H9 (cell line): ENCODE measurements around the gene LNPEP. TPM values are rescaled to one million over a fixed set of nuclear protein-coding genes. Genes with fewer than 3 reads are reported as not detected.

ENCODE experiments used
- DNase-seq: peaks from one replicate; pipeline ENCODE4 v3.0.0-alpha.2; 2017
- H2AFZ ChIP-seq: one replicate; pipeline ENCODE4 v1.6.1; 2013; ENCODE audit warnings: mild to moderate bottlenecking, low read length, control low read depth, moderate library complexity
- H2AK5ac ChIP-seq: 2 replicates; pipeline ENCODE4 v1.6.1; 2013; ENCODE audit warnings: low read length, control low read depth, mixed read lengths; ENCODE audit not compliant: insufficient read length
- H2BK120ac ChIP-seq: one replicate; pipeline ENCODE4 v1.6.1; 2013; ENCODE audit warnings: low read depth, mild to moderate bottlenecking, low read length, control low read depth, inconsistent platforms; ENCODE audit not compliant: poor library complexity, severe bottlenecking
- H2BK12ac ChIP-seq: 2 replicates; pipeline ENCODE4 v1.6.1; 2013; ENCODE audit warnings: low read length, control low read depth, mixed read lengths, low read depth; ENCODE audit not compliant: insufficient read length
- H2BK15ac ChIP-seq: 2 replicates; pipeline ENCODE4 v1.6.1; 2013; ENCODE audit warnings: low read depth, low read length, control low read depth
- H2BK20ac ChIP-seq: one replicate; pipeline ENCODE4 v1.6.1; 2013; ENCODE audit warnings: low read depth, mild to moderate bottlenecking, low read length, control low read depth, inconsistent platforms; ENCODE audit not compliant: poor library complexity, severe bottlenecking
- H2BK5ac ChIP-seq: 2 replicates; pipeline ENCODE4 v1.6.1; 2013; ENCODE audit warnings: low read length, control low read depth, mixed read lengths; ENCODE audit not compliant: insufficient read length
- H3K14ac ChIP-seq: 2 replicates; pipeline ENCODE4 v1.6.1; 2013; ENCODE audit warnings: low read length, control low read depth; ENCODE audit not compliant: insufficient read depth
- H3K18ac ChIP-seq: 2 replicates; pipeline ENCODE4 v1.6.1; 2013; ENCODE audit warnings: low read depth, mild to moderate bottlenecking, mixed read lengths, low read length, control low read depth; ENCODE audit not compliant: insufficient read length
- H3K23ac ChIP-seq: 2 replicates; pipeline ENCODE4 v1.6.1; 2013; ENCODE audit warnings: low read length, control low read depth, mixed read lengths, low read depth; ENCODE audit not compliant: insufficient read length
- H3K23me2 ChIP-seq: 2 replicates; pipeline ENCODE4 v1.6.1; 2013; ENCODE audit warnings: low read depth, mild to moderate bottlenecking, mixed read lengths, low read length, control low read depth; ENCODE audit not compliant: insufficient read length, poor library complexity, severe bottlenecking
- H3K27ac ChIP-seq: 2 replicates; pipeline ENCODE4 v1.5.1; 2013; ENCODE audit warnings: low read length, control low read depth, mixed read lengths, low read depth; ENCODE audit not compliant: insufficient read length
- H3K27me3 ChIP-seq: 2 replicates; pipeline ENCODE4 v1.6.1; 2013; ENCODE audit warnings: low read length, control low read depth, inconsistent platforms; ENCODE audit not compliant: insufficient read depth
- H3K4ac ChIP-seq: 2 replicates; pipeline ENCODE4 v1.6.1; 2013; ENCODE audit warnings: low read depth, mild to moderate bottlenecking, control low read depth, inconsistent platforms, low read length, moderate library complexity
- H3K4me1 ChIP-seq: 2 replicates; pipeline ENCODE4 v1.6.1; 2013; ENCODE audit warnings: low read length, control low read depth, inconsistent platforms; ENCODE audit not compliant: insufficient read depth
- H3K4me2 ChIP-seq: 2 replicates; pipeline ENCODE4 v1.6.1; 2013; ENCODE audit warnings: low read length, control low read depth, mixed read lengths; ENCODE audit not compliant: insufficient read length, insufficient read depth
- H3K56ac ChIP-seq: 2 replicates; pipeline ENCODE4 v1.6.1; 2013; ENCODE audit warnings: low read depth, mild to moderate bottlenecking, mixed read lengths, low read length, control low read depth; ENCODE audit not compliant: insufficient read length
- H3K79me1 ChIP-seq: 2 replicates; pipeline ENCODE4 v1.6.1; 2013; ENCODE audit warnings: low read depth, mild to moderate bottlenecking, moderate library complexity, low read length, control low read depth, inconsistent platforms; ENCODE audit not compliant: insufficient read depth, poor library complexity, severe bottlenecking
- H3K79me2 ChIP-seq: 2 replicates; pipeline ENCODE4 v1.6.1; 2013; ENCODE audit warnings: low read length, control low read depth, inconsistent platforms; ENCODE audit not compliant: insufficient read depth
- H3K9ac ChIP-seq: 2 replicates; pipeline ENCODE4 v1.6.1; 2013; ENCODE audit warnings: low read length, control low read depth, mixed read lengths; ENCODE audit not compliant: insufficient read length; ENCODE audit errors: extremely low read depth
- H3K9me3 ChIP-seq: one replicate; pipeline ENCODE4 v1.6.1; 2013; ENCODE audit warnings: low read depth, low read length, inconsistent platforms; ENCODE audit not compliant: control insufficient read depth
- H3T11ph ChIP-seq: one replicate; pipeline ENCODE4 v1.6.1; 2013; ENCODE audit warnings: mild to moderate bottlenecking, low read length, control low read depth, inconsistent platforms
- H4K20me1 ChIP-seq: one replicate; pipeline ENCODE4 v1.6.1; 2013; ENCODE audit not compliant: control insufficient read depth, insufficient read length, insufficient read depth
- H4K5ac ChIP-seq: 2 replicates; pipeline ENCODE4 v1.6.1; 2013; ENCODE audit warnings: low read depth, mild to moderate bottlenecking, mixed read lengths, low read length, control low read depth; ENCODE audit not compliant: insufficient read length
- H4K8ac ChIP-seq: replicated peaks from 2 replicates; pipeline ENCODE4 v1.6.1; 2013; ENCODE audit warnings: low read length, control low read depth, mixed read lengths, low read depth; ENCODE audit not compliant: insufficient read length
- H4K91ac ChIP-seq: 2 replicates; pipeline ENCODE4 v1.6.1; 2013; ENCODE audit warnings: low read depth, mild to moderate bottlenecking, moderate library complexity, mixed read lengths, low read length, control low read depth; ENCODE audit not compliant: insufficient read length
- H3K27ac Mint-ChIP-seq, 3 experiments: 2 replicates in 2 of 3; 3 replicates in 1 of 3; pipeline ENCODE4 v1.8.0; 2020 to 2021; ENCODE audit warnings: mixed read lengths in 3 of 3, mild to moderate bottlenecking in 1 of 3, moderate library complexity in 1 of 3
- H3K27me3 Mint-ChIP-seq: 2 replicates; pipeline ENCODE4 v1.8.0; 2021; ENCODE audit warnings: low read depth, mild to moderate bottlenecking, moderate library complexity, mixed read lengths
- H3K36me3 Mint-ChIP-seq, 3 experiments: 2 replicates in 2 of 3; 3 replicates in 1 of 3; pipeline ENCODE4 v1.8.0; 2020 to 2021; ENCODE audit warnings: low read depth in 3 of 3, mixed read lengths in 3 of 3; ENCODE audit not compliant: insufficient read depth in 1 of 3
- H3K4me1 Mint-ChIP-seq, 2 experiments: 2 replicates each; pipeline ENCODE4 v1.8.0; 2020; ENCODE audit warnings: mixed read lengths in 2 of 2
- H3K4me3 Mint-ChIP-seq, 2 experiments: 2 replicates in 1 of 2; 3 replicates in 1 of 2; pipeline ENCODE4 v1.8.0; 2020 to 2021; ENCODE audit warnings: mild to moderate bottlenecking in 2 of 2, mixed read lengths in 2 of 2, moderate library complexity in 1 of 2
- H3K9me3 Mint-ChIP-seq, 2 experiments: 2 replicates in 1 of 2; 3 replicates in 1 of 2; pipeline ENCODE4 v1.8.0; 2020; ENCODE audit warnings: mild to moderate bottlenecking in 2 of 2, mixed read lengths in 2 of 2, moderate library complexity in 1 of 2
- CTCF ChIP-seq: fragments of 200-600 bp; sonication (generic); conservative IDR thresholded peaks from 3 replicates; pipeline ENCODE4 v1.8.0; 2021; ENCODE audit warnings: antibody characterized with exemption, mild to moderate bottlenecking
- WGBS: extraction: QIAGEN DNeasy Blood & Tissue Kit; methylation state at CpG from one replicate; pipeline ENCODE4 v1.1.7; 2013; ENCODE audit warnings: missing lambda C conversion rate, low lambda C conversion rate, mixed read lengths; ENCODE audit not compliant: insufficient read length; ENCODE audit errors: extremely low coverage; 5-methylcytosine and 5-hydroxymethylcytosine counted together
- total RNA-seq: library from RNA; stranded (reverse); gene quantifications from 2 replicates; pipeline ENCODE4 v1.2.1, GENCODE V29; 2021

Gene LNPEP
- total RNA-seq, 1 experiment from 2014 or later: 4.1 TPM

- Histone ChIP-seq H3K18ac (no peak overlapping the region), H3K79me2 (no peaks in the 10 kb centered on the region), H4K8ac (no peak overlapping the region), H4K5ac (no peak overlapping the region), H3K4me1 (0 out of 2 replicates have a peak, but pooled peaks cover 3% of the 10 kb centered on the region), H3K9ac (no peak overlapping the region), H3K79me1 (no peaks in the 10 kb centered on the region), H3K56ac (no peak overlapping the region), H3K27me3 (no peaks in the 10 kb centered on the region), H2BK12ac (no peak overlapping the region), H2BK5ac (no peak overlapping the region), H2BK20ac (no peak overlapping the region), H3K27ac (no peak overlapping the region), H3K14ac (no peak overlapping the region), H3T11ph (no peak overlapping the region), H2AFZ (no peak overlapping the region), H2AK5ac (no peak overlapping the region), H3K9me3 (no peaks in the 10 kb centered on the region), H3K23ac (no peak overlapping the region), H4K20me1 (no peaks in the 10 kb centered on the region), H2BK120ac (no peak overlapping the region), H3K4ac (no peak overlapping the region), H2BK15ac (no peak overlapping the region), H3K23me2 (no peaks in the 10 kb centered on the region), H3K4me2 (no peak overlapping the region), H4K91ac (no peak overlapping the region)
- no peak for DNase-seq
- TF ChIP-seq CTCF: no peak
- Mint-ChIP-seq H3K9me3 (no peaks in the 10 kb centered on the region), H3K27me3 (no peaks in the 10 kb centered on the region), H3K27ac (no peak overlapping the region), H3K4me1 (peaks cover 0 to 4% of the 10 kb centered on the region in 2 experiments; a peak in 1 of 4 replicates), H3K36me3 (no peaks in the 10 kb centered on the region; a peak in 1 of 7 replicates), H3K4me3 (no peak overlapping the region)
- no CpG with 5 or more reads among the region's 5 CpGs for WGBS
Measured at GRCh38 chr5:97075649-97076048, 139.8 kb downstream of the LNPEP start.
